Tibial artery (tissue), 4 donors: ENCODE results near the gene ADRA2B.

ENCODE experiments used
- DNase-seq, 2 donors: peaks; one replicate each; pipeline ENCODE4 v3.0.0-alpha.2; 2019
- H3K27ac ChIP-seq, 2 donors: fragments of 200-600 bp; sonication (generic) in 1 of 2; 1 replicate in 1 of 2; 2 replicates in 1 of 2; pipeline ENCODE4 v1.5.1; 2018 to 2019; ENCODE audit warnings: mild to moderate bottlenecking in 1 of 2
- H3K27me3 ChIP-seq, 2 donors: fragments of 200-600 bp; sonication (generic) in 1 of 2; one replicate each; pipeline versions ENCODE4 v1.5.1 to v1.6.0; 2016 to 2019
- H3K36me3 ChIP-seq, 3 donors: fragments of 200-600 bp; sonication (generic) in 2 of 3; one replicate each; pipeline ENCODE4 v1.5.1; 2016 to 2019; ENCODE audit warnings: mild to moderate bottlenecking in 2 of 3
- H3K4me1 ChIP-seq, 4 donors: fragments of 200-600 bp; sonication (generic) in 2 of 4; 1 replicate in 3 of 4; 2 replicates in 1 of 4; pipeline ENCODE4 v1.5.1; 2016 to 2019
- H3K4me3 ChIP-seq, 2 donors: fragments of 200-600 bp; sonication (generic) in 1 of 2; 1 replicate in 1 of 2; 2 replicates in 1 of 2; pipeline ENCODE4 v1.5.1; 2018 to 2019; ENCODE audit warnings: mild to moderate bottlenecking in 2 of 2
- H3K9me3 ChIP-seq, 3 donors: fragments of 200-600 bp; sonication (generic) in 1 of 3; one replicate each; pipeline ENCODE4 v1.5.1; 2016 to 2019
- intact Hi-C: fragments of 100-400 bp; cut with DNase I; formaldehyde crosslinking; loops from one replicate; pipeline ENCODE4 v1.15.0; 2023; ENCODE audit warnings: low total_unique reads
- TF ChIP-seq, protein P1 (sequence below), 2 experiments: fragments of 200-600 bp in 1 of 2; fragments of 450-650 bp in 1 of 2; IDR thresholded peaks; one replicate each; pipeline ENCODE4 v1.5.1; 2017 to 2019; ENCODE audit warnings: antibody characterized with exemption in 2 of 2, mild to moderate bottlenecking in 1 of 2, moderate library complexity in 1 of 2

The ADRA2B gene

DNA sequence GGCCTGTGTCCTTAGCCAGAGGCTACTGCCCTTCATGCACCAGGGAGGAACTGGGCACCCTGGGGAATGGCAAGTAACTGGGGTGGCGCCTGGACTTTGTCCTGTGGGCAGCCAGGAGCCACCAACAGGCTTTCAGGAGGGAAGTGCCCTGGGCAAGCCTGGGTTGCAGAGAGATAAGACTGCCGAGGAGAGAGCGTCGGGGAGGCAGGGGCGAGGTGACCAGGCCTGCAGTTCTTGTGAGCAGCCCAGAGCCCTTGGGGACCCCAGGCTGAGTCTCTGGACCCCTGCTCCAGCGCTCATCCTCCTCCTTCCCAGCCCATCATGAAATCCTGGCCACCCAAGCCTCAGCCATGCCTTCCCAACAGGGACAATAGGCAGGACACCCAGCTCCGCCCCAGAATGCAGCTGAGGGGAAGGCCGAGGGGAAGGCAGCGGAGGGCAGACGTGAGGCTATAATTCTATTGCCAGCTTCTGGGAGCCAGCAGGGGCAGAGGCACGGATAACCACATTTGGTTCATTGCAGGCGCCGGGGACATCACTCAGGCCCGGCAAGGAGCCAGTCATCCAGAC lies 25.1 kb downstream of the ADRA2B start:
- Histone ChIP-seq H3K4me1 (no peaks in the 10 kb centered on the region), H3K27me3 (peaks cover 0 to 5% of the 10 kb centered on the region in 2 donors), H3K4me3 (no peak overlapping the region), H3K9me3 (no peaks in the 10 kb centered on the region), H3K36me3 (no peaks in the 10 kb centered on the region), H3K27ac (no peak overlapping the region)
- intact Hi-C loops: no loop called here
- TF ChIP-seq, protein P1, sequence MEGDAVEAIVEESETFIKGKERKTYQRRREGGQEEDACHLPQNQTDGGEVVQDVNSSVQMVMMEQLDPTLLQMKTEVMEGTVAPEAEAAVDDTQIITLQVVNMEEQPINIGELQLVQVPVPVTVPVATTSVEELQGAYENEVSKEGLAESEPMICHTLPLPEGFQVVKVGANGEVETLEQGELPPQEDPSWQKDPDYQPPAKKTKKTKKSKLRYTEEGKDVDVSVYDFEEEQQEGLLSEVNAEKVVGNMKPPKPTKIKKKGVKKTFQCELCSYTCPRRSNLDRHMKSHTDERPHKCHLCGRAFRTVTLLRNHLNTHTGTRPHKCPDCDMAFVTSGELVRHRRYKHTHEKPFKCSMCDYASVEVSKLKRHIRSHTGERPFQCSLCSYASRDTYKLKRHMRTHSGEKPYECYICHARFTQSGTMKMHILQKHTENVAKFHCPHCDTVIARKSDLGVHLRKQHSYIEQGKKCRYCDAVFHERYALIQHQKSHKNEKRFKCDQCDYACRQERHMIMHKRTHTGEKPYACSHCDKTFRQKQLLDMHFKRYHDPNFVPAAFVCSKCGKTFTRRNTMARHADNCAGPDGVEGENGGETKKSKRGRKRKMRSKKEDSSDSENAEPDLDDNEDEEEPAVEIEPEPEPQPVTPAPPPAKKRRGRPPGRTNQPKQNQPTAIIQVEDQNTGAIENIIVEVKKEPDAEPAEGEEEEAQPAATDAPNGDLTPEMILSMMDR (IDR thresholded peaks at IDR 0.05): no peak
- no peak for DNase-seq

DNA sequence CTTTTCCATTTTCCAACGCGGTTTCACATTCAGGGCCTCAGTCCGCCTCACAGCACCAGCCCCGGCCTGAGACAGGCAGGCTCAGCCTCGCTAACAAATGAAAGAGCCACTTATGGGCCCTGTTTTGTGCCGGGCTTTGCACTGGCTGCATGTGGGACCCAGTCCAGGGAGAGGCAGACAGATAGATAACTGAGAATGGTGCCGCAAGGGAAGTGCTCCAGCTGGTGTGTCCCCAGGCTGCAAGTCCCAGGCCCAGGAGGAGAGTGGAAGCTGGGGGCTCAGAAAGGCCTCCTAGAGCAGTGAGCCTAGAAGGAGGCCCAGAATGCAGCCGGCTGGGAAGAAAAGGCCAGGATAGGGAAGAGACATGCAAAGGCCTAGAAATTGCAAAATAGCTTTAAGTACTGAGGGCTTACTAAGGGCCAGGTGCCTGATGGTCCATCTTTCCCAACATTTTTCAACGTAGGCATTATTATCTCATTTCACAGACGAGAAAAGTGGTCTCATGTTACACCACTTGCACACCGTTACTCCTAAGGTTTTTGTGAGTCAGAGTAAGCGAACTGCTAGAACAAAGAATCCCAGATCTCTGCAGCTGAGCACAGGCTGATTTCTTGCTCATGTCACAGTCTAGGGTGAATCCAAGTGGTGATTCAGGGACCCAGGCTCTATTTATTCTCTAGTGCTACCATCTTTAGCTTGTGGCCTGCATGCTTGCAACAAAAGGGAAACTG lies 26.0 kb downstream of the ADRA2B start:
- Histone ChIP-seq H3K9me3 (no peaks in the 10 kb centered on the region), H3K4me1 (no peaks in the 10 kb centered on the region), H3K27ac (no peak overlapping the region), H3K27me3 (peaks cover 0 to 9% of the 10 kb centered on the region in 2 donors), H3K4me3 (no peak overlapping the region), H3K36me3 (no peaks in the 10 kb centered on the region)
- TF ChIP-seq, protein P1 (IDR thresholded peaks at IDR 0.05): no peak
- intact Hi-C loops: no loop called here
- no peak for DNase-seq

DNA sequence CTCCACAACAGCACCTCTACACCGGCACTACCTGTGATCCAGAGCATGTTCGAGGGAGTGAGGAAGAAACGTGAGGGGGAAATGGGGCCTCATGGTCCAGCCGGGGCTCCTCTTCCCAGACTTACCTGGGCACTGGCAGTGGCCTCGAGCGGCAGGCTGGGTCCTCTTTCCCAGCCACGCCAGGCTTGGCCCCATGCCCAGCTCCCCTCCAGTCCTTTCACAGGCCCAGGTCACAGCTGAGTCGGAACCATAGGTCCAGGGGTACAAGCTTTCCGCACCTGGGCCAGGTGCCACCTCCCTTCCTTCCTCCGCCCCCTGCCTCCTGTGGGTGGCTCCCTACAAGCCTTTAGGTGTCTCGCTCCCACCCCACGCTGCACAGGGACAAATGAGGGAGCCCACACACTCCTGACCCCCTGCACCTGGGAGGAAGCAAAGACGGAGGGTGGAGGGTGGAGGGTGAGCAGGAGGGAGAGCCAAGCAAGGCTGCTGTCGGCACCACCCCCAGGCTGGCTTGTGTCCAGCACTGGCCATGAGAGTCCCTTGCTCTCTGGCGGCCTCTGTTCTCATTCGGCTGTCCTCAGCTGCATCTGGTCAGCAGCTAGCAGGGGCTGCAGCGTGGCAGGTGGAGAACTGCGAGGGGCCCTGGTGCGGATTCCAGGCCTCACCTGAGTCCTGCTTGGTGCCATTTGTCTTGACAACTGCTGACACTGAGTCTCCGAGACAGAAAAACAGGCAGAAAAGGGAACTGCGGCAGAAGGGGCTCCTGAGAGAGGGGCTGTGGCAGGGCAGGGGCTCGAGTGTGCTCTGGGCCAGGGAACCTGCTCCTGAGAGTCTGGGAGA lies 26.8 kb downstream of the ADRA2B start:
- H3K4me1 ChIP-seq: no peaks in the 10 kb centered on the region
- H3K27ac ChIP-seq: no peak overlapping the region
- TF ChIP-seq, protein P1 (IDR thresholded peaks at IDR 0.05): no peak
- H3K9me3 ChIP-seq: no peaks in the 10 kb centered on the region
- H3K4me3 ChIP-seq: no peak overlapping the region
- H3K27me3 ChIP-seq: peaks cover 0 to 12% of the 10 kb centered on the region in 2 donors
- no peaks in the 10 kb centered on the region for H3K36me3 ChIP-seq
- intact Hi-C loops: no loop called here
- no peak for DNase-seq

DNA sequence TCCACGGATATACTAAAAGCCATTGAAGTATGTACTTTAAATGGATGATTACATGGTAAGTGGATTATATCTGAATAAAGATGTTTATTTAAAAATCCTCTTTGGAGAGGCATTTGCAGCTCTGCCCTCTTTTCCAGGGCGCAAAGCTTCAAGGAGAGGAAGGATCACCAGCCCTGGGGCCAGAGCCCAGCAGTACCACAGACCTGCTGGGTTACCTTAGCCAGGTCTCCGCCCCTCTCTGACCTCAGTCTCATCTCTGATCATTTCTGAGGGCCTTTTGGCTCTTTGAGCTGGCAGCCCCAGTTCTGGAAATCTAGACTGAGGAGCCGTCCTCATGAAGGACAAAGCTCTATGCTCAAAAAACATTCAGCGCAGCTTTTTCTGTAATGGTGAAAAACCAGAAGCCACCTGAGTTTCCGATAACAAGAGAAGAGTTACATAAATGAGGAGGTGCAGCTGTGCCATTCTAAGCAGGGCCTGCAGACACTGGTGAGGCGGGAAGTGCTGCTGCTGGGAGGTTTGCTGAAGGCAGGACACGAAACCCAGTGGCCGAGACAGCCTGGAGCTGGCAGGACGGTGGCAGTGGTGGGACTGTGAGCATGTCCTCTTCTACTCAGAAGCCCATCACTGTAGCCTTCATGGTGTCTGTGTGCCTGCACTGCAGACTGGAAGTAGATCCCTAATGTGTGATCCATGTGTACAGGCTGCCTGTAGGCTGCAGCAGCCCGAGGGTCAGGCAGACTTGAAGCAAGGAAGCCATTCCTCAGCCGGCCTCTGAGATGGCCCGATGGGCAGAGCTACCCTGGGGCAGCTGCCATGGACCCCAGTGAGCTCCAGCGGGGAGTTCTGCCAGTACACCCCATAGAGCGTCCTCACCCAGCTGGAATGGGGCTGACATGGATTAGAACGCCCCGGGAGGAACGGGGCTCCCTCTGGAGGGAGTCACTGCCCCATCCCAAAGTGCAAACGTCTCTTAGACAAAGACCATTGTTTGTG lies 27.7 kb downstream of the ADRA2B start:
- intact Hi-C loops: no loop called here
- H3K4me1 ChIP-seq: no peaks in the 10 kb centered on the region
- H3K4me3 ChIP-seq: no peak overlapping the region
- no peak overlapping the region for H3K27ac ChIP-seq
- DNase-seq: no peak
- TF ChIP-seq, protein P1 (IDR thresholded peaks at IDR 0.05): no peak
- H3K27me3 ChIP-seq: peaks cover 0 to 16% of the 10 kb centered on the region in 2 donors
- no peaks in the 10 kb centered on the region for H3K36me3 ChIP-seq
- no peaks in the 10 kb centered on the region for H3K9me3 ChIP-seq

DNA sequence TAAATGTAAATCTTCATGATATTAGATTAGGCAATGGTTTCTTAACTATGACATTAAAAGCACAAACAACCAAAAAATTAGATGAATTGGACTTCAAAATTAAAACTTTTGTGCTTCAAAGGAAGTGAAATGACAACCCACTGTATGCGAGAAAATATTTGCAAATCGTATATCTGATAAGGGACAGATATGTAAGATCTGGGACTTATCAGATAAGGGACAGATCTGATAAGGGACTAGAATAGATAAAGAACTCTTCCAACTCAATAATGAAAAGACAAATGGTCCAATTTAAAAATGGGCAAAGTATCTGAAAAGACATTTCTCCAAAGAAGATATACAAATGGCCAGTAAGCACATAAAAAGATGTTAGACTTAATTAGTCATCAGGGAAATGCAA lies 29.2 kb downstream of the ADRA2B start:
- H3K9me3 ChIP-seq: no peaks in the 10 kb centered on the region
- intact Hi-C loops: no loop called here

More for the DNA sequence above, 29.2 kb downstream of the ADRA2B start:
- TF ChIP-seq, protein P1 (IDR thresholded peaks at IDR 0.05): no peak
- H3K4me1 ChIP-seq: no peaks in the 10 kb centered on the region
- H3K36me3 ChIP-seq: no peaks in the 10 kb centered on the region
- no peak for DNase-seq
- peaks cover 0 to 16% of the 10 kb centered on the region in 2 donors for H3K27me3 ChIP-seq
- no peak overlapping the region for H3K27ac ChIP-seq
- no peak overlapping the region for H3K4me3 ChIP-seq
